GM10847 (cell line): ENCODE measurements around the gene ADI1.

ENCODE experiments used
- POLR2A ChIP-seq: IDR thresholded peaks from 2 replicates; pipeline ENCODE4 v1.6.1; 2011; ENCODE audit not compliant: insufficient read length; ENCODE audit errors: extremely low read depth

The ADI1 gene

DNA sequence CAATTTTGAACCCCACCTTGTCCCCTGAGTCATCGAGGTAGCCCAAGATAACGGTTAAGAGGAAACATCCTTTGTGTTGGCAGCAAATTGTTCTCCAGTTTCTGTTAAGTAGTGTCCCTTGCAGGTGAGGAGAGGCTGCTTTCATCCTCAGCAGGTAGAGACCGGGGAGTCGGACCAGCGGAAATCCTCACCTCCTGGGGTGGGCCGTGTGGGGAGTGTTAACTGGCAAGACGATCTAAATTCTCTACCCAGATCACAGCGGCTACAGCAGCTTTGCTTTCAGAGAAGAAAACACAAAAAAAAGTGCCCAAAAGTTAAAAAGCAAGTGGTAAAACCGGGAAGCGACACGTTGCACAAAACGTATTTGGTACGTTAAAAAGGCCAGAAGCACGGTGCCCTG is 63.2 kb downstream of the ADI1 start:
- no peak for TF ChIP-seq POLR2A

DNA sequence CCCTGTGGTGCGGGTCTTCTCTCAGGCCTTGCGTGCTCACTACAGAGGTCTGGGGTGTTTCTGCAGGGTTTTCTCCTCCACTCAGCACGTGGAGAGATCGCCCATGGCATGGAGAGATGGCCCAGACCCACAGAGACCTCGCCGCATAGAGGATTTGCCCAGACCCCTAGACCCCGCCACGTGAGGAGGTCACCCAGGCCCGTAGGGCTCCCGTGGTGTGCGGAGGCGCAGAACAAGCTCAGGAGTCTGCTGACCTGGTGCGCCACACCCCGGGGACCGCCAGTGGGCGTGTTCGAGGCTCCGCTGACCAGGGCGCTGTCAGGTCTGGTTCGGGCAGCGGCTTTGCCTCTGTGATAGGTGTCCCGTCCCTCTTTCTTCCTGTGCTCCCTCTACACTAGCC is 64.5 kb downstream of the ADI1 start:
- TF ChIP-seq POLR2A = no peak

DNA sequence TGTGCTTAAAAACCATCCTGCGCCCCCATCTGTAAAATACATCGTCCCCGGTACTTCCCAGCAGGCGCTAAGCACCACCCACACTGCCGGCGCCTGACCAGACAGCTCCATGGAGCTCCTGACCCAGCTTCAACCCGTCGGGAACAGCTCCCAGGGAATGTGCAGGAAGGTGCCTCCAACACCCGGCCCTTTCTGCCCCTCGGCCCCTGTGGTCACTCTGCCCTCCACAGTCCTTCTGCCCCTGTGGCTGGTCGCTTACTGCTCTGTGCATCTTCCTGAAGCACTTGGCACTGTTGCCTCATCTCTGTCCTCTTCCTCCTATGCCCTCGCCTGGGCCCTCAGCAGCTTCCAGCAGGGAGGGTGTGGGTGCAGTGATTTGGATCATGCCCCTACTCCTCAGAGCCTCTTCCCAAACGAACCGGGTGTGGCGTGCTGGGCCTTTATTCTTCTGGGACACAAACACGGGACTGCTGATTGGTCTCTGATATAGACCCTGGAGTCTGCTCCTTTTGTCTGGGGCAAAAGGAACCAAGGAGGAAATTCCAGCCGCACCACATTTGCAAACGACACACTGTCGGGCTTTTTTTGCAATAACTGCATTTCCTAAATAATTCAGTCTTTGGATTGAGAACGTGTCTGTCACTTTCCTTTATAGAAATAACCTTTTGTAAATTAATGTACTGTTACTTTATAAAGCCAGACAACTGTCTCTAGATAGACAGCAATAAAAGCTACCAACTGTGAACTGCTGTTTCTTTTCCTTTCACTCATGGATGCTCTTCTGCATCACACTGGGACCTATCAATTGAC is 65.9 kb downstream of the ADI1 start:
- TF ChIP-seq POLR2A = no peak

GRCh38 chr2:3451926-3452671 is 67.2 kb downstream of the ADI1 start:
- TF ChIP-seq POLR2A = no peak

DNA sequence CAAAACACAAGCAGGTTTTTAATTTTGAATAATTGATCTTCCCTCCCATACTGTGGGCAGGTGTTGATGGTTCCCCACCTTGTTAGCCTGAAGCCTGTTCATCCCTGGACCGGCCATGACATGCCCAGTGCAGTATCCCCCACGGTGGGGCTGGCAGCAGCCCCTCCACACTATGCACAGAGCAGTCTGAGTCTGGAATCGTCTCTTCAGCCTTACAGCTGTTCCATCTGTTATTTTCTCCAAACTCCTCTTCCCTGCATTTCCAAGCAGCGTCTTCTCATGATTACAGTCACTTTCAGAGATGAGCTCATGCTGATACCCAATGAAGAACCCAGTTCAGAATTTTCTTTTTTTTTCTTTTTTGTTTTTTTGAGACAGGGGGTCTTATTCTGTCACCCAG is 68.2 kb downstream of the ADI1 start:
- no peak for TF ChIP-seq POLR2A

DNA sequence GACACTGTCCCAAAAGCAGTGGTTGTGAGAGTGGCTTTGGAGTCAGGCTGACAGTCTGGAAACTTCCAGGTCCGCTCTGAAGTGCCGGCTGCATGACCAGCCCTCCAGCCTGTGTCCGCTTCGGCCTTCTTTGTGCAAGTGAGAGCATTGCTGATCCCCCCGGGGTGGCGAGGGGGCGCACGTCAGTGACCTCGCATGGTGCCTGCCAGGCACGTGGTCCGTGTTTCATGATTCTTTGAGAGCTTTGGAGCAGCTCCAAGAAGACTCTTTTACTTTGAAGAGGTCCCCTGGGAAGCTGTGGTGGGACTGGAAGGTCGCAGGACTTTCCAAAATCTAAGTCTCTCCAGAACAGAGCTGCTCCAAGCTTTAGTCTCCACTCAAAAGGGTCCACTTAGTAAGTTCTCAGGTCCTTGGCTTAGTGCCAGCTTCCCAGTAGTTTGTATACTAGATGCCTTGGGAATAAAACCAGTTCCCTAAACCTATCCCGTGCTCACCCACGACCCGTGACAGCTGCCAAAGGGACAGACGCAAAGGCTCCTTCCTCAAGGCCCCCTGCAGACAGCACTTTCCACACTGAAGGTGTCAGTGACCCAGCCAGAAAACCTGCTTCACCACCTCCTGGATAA is 68.8 kb downstream of the ADI1 start:
- no peak for TF ChIP-seq POLR2A

DNA sequence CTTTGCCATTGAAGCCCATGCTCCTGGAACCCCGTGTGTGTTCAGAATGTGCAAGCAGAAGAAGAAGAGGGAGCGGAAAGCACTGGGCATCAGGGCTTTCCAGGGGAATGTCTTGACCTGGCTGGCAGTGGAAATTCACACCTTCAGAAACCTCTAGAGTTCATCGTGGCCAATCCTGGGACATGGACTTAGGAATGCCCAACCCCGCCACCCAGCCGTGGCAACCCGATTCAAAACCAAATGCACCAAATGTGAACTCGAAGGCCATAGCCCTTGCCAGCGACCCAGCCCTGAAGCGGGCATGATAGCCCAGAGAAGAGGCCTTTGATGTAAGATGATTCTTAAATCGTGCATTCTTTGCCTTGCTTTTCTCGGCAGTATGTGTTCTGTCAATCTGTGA is 69.4 kb downstream of the ADI1 start:
- TF ChIP-seq POLR2A = no peak

DNA sequence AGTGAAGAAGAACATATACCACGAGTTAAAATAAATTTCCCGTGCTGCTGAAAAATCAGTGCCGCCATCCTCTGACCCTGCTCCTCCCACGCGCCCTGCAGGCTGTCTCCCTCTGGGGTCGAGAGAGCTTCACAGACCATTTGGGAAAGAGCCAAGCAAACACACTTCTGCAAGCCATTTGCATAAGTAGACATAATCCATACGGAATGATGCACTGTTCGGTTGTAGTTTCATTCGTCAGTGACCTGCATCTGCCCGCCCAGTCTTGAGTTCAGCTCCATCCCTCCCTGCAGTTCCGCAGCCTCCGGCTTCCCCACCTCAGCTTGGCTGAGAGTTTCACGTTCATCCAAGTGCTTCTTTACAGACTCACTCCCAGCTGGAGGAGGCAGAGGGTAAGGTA is 70.2 kb downstream of the ADI1 start:
- TF ChIP-seq POLR2A = no peak

DNA sequence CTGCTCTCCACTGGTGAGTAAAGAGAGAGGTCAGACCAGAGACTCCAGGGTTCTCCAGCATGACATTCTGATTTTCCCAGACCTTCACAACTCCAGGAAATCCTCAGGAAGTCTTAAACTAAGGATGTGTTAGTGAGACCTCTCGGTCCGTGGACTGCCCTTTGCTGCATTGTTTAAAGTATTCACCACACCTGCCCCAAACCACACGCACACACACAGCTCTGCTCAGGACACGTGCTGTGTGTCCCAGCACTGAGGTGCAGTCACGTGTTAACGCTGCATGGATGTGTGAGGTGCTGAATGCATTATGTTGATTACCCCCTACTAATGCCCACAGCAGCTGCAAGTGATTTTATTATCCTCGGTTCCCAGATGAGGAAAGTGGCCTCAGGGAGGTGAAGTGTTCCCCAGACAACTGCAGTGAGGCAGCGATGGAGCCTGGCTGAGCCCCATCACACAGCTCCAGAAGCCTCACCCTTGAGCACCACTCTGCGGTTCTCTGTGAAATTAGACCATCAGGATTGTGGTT is 71.5 kb downstream of the ADI1 start:
- TF ChIP-seq POLR2A = no peak
